ENCODE data around the gene SPEG.

The SPEG gene

DNA sequence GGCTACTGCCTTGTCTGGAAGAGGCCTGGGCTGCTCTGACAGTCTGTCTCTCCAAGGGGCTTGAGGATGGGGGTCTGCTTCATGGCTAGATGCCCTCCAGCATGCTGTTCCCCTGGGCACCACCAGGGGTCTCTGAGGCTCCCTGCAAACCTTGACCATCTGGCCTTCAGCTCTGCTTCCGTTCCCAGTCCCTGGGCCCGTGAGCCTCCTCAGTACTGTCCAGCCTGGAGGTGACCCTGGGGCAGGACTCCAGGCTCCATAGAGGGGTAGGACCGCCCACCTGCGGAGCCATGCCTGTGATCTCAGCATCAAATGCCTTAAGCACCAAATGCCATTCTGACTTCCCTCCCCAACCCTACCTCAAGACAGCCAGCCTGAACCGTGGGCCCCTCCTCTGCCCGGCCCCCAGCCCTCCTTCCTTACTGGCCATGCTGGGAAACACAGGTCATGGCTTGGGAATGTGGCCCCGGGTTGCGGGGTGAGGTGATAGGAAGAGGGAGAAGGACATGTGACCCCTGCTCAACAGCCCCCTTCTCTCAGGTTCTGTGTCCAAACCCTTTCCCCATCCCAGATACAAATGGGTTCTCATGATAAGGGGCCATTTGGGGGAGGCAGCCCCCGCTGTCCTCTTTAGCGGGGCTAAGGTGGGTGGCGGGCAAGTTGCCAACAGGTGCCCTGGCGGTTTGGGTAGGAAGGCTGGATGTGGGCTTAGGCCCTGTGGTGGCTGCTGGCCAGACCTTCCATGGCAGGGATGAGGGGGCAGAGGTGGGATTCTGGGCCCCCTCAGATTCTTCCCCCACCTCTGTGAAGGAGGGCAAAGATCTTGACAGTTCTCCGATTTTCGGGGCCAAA, 25.0 kb downstream of the SPEG start:
- in situ Hi-C loops (cut with HindIII; ENCODE audit: low sequenced_read_pairs): no loop called here

DNA sequence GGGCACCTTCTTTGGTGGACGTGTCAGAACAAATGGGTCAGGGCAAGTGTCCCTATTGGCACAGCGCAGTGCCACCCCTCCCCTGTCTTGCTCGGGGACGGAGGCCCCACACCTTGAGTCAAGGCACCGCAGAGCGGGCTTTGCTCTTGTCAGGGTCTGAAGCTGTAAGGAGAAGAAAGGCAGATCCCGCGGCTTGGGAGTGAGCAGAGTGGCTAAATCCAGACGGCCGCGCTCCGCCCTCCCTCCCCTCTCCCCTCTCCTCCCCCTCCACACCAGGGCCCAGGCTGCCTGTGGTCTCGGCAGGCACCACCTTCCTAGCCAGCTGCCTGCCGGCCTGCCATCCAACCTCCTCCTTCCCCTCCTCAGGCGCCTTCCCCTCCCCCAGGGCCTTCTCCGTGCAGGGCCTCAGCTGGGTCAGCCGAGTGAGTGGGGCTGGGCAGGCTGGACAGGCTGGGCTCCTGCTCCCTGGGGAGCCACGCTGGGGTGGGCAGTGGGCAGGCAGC, 25.8 kb downstream of the SPEG start:
- in situ Hi-C loops (cut with HindIII; ENCODE audit: low sequenced_read_pairs): no loop called here

DNA sequence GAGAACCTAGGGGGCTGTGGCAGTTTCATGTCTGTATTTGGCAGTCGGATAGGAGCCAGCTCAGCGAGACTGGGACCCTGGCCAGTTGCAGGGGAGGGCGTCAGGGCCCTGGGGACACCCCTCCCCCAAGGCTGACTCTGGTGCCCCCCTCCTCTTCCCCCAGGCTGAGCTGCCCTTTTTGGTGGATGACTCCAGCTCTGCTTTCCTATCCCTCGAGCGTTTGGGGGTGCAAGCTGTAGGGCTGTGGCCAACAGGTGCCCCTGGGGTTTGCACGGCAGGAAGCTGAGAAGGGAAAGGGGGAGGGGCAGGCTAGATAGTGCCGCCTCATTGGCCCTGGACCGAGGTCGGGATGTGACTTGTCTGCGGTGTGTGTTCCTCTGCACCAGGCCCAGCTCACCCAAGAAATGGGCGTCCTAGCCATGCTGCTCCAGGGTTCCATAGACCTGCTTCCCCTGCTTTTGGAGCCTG, 26.4 kb downstream of the SPEG start:
- in situ Hi-C loops (cut with HindIII; ENCODE audit: low sequenced_read_pairs): no loop called here

DNA sequence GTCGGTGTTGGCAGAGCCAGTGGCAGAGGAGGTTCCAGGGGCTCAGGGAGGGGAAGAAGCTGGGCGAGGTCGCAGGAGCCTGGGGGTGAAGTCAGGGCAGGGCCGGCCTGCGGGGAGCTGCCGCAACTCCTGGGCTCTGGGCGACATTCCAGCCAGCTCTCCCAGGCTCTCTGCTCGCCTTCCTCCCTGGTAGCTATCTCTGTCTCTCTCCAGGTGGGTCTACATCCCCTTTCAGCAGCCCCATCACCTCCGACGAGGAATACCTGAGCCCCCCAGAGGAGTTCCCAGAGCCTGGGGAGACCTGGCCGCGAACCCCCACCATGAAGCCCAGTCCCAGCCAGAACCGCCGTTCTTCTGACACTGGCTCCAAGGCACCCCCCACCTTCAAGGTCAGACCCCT, 27.0 kb downstream of the SPEG start:
- in situ Hi-C loops (cut with HindIII; ENCODE audit: low sequenced_read_pairs): no loop called here

DNA sequence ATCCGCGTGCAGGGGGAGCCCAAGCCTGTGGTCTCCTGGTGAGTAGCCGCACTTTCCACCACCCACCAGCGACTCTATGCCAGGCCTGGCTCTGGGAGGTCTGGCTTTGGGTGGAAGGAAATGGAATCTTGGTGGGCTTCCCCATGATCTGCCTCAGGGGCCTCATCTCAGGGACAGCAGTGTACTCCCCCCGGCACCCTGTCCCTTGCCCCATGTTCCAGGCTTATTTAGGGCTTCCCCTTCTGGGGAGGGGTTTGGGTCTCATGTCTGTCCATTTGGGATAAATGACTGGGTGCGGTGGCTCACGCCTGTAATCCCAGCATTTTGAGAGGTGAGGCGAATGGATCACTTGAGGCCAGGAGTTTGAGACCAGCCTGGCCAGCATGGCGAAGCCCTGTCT, 27.7 kb downstream of the SPEG start:
- in situ Hi-C loops (cut with HindIII; ENCODE audit: low sequenced_read_pairs): no loop called here

DNA sequence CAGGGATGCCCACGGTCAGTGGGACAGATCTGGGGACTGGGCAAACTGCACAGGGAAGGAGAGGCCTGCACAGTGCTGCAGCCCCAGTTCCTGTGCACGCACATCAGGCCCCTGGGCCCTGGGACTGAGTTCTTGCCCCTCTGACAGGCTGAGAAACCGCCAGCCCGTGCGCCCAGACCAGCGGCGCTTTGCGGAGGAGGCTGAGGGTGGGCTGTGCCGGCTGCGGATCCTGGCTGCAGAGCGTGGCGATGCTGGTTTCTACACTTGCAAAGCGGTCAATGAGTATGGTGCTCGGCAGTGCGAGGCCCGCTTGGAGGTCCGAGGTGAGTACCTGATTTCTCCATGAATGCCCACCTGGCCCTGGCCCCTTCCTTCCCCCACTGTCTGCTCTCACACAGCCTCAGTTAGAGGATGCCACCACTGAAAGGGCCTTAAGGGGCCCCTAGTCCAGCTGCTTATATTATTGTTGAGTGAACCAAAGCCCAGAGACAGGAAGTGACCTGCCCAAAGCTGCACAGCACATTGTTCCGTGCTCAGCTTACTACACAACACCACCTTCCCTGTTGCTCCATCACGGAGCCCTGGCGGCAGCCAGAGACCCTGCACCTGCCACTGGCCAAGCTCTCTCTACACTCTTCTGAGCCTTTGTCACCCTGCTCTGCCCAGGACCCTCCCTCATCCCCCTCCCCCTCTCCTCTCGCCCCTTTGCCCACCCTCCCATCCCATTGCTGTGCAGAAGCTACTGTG, 29.8 kb downstream of the SPEG start:
- in situ Hi-C loops (cut with HindIII; ENCODE audit: low sequenced_read_pairs): no loop called here

DNA sequence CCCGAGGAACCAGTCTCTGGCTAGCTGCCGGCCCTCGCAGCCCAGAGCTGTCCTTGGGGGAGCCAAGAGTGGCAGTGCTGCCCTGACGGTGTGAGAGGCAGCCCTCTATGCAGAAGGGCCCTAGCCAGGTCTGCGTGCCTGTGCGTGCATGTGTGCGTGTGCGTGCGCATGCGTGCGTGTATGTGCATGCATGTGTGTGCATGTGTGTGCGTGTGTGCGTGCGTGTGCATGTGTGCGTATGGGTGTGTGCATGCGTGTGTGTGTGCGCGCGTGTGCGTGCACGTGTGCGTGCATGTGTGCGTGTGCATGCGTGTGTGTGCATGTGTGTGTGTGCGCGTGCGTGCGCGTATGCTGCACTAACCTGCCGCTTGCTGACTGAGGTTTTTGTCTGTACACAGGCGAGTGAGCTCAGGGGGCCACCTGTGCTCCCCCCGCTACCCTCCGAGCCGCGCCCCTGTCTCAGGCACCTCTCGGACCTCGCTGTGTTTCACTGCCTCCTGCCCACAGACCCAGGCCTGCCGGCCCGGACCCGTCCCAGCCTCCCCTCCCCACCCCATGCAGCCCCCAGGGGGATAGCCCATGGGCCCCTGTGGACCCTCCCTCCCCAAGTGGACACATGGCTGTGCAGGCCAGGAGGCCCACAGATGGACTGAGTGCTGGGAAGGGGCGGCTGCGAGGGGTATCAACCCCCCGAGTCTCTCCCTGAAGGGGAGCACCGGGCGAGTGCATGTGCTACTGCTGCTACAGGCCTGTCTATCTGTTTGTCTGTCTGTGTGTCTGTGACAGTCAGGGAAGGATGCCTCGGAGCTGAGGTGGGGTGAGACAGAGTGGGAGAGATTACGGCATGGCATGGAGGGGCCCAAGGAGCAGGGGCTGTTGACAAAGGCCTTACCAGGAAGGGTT, 31.3 kb downstream of the SPEG start:
- in situ Hi-C loops (cut with HindIII; ENCODE audit: low sequenced_read_pairs): no loop called here

DNA sequence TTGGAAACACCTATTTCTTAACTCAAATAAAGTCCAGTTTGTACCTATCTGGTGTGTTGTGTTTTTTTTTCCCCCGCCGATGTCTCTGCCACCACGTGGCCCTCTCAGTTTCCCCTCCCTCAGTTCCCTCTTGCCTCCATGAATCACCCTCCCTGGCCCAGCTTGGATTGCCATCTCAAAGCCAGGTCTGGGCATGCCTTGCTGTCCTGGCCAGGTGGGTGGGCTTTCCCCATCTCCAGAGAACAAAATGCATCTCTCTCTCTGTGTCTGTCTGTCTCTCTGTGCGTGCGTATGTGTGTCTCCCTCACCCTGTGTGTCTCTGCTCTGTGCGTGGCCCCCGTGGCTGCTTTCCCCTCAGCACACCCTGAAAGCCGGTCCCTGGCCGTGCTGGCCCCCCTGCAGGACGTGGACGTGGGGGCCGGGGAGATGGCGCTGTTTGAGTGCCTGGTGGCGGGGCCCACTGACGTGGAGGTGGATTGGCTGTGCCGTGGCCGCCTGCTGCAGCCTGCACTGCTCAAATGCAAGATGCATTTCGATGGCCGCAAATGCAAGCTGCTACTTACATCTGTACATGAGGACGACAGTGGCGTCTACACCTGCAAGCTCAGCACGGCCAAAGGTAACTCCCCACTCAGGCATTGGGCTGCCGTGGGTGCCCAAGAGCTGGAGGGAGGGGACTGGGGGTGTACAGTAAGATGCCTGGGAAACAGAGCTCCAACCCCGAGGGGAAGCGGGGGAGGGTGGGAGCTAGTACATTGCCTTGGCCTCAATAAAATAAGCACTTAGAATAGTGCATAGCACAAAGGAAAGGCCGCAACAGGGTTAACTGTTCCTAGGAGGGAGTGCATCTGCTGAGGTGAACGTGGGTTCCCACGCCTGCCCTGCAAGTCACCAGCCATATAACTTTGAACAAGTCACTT, 32.4 kb downstream of the SPEG start:
- in situ Hi-C loops (cut with HindIII; ENCODE audit: low sequenced_read_pairs): no loop called here

DNA sequence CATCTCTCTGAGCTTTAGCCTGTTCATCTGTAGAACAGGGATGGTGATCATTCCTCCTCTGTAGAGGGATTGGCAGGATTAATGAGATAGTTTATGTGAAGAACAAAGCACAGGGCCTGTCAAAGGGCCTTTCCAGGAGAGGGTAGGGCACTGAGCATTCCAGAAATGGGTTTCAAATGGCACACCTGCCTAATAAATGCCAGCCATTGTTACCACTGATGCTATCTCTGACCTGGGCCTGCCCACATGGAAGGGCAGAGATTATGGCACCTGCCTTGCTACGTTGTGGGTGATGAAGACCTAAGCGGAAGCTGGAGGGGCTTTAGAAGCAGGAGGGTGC, 33.1 kb downstream of the SPEG start:
- in situ Hi-C loops (cut with HindIII; ENCODE audit: low sequenced_read_pairs): no loop called here

DNA sequence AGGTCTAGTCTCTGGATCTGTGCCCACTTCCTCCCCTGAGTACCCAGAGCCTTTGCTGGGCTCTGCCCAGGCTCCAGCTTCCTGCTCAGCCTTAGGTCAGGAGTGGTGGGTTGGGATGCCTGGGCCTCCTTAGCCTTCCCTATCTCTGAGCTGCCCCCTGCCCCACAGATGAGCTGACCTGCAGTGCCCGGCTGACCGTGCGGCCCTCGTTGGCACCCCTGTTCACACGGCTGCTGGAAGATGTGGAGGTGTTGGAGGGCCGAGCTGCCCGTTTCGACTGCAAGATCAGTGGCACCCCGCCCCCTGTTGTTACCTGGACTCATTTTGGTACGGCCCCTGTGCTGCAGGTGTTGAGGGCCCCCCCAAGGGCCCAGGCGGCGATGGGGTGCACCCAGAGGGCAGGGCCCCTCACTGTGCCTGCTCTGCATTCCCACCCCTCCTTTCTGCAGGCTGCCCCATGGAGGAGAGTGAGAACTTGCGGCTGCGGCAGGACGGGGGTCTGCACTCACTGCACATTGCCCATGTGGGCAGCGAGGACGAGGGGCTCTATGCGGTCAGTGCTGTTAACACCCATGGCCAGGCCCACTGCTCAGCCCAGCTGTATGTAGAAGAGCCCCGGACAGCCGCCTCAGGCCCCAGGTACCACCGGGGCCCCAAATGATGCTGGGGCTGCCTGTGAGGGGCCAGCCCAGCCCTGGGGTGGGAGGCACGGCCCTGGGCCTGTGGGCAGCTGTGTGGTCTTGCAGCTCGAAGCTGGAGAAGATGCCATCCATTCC, 34.0 kb downstream of the SPEG start:
- in situ Hi-C loops (cut with HindIII; ENCODE audit: low sequenced_read_pairs): no loop called here

DNA sequence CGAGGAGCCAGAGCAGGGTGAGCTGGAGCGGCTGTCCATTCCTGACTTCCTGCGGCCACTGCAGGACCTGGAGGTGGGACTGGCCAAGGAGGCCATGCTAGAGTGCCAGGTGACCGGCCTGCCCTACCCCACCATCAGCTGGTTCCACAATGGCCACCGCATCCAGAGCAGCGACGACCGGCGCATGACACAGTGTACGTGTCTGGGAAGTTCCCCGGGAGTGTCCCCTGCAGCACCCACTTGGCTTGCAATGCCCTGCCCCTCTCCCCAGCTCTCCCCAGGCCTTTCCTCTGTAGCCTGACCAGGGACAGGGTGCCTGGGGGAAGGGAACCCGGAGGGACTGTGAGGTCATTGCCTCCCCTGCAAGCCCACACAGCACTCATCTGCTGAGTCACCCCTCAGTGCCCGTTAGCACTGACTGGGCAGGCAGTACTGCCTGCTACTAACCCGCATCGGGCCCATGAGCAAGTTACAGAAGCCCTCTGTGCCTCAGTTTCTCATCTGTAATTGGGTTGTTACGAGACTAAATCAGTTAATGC, 34.6 kb downstream of the SPEG start:
- in situ Hi-C loops (cut with HindIII; ENCODE audit: low sequenced_read_pairs): no loop called here

DNA sequence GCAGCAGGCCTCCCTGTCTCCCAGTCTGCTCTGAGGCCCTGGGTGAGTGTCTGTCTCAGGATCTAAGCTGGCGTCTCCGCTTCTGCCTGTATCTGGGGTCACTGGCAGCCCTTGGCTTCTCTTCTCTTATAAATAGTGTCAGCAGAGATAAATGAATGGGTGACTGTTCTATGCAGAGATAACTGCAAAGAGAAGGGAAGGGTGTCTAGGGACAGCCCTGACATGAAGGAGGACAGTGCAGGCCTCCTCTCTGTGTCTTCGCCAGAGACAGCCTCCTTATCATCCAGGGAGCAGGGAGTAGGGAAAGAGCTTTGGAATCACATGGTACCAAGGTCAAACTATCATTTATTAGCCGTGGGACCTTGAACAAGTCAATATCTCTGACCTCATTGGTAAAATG, 35.8 kb downstream of the SPEG start:
- in situ Hi-C loops (cut with HindIII; ENCODE audit: low sequenced_read_pairs): loop anchor here (5.0 kb wide), 1 partner anchor 37 kb away; no protein-coding TSS in a partner anchor

DNA sequence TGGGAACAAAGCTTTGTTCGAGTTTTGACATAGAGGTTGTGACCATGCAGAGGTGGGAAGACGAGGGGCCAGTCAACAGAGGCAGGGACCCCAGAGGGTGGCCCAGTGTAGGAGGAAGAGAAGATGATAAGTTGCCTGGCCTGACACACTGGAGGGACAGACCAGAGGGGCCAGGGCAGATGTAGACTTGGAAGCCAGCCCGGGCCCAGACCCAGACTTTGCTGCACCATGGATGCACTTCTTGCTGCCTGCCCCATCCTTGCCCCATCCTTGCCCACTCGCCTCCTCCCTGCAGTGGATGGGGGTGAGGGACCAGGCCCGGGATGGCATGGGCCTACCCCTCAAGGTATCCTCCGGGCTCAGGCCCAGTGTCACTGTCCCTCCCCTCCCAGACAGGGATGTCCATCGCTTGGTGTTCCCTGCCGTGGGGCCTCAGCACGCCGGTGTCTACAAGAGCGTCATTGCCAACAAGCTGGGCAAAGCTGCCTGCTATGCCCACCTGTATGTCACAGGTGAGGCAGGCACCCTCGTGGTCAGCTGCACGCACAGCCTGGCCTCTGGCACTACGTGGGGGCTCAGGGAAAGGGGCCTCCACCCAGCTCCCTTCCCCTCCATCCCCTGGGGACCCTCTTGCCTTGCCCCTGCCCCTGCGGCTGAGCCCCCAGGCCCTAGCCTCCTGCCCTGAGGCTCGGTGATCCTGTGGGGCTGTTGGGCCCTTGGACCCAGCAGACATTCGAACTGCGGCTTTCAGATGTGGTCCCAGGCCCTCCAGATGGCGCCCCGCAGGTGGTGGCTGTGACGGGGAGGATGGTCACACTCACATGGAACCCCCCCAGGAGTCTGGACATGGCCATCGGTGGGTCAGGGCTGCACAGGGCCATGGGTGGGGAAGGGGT, 37.1 kb downstream of the SPEG start:
- in situ Hi-C loops (cut with HindIII; ENCODE audit: low sequenced_read_pairs): loop anchor here (5.0 kb wide), 1 partner anchor 36 kb away; no protein-coding TSS in a partner anchor

DNA sequence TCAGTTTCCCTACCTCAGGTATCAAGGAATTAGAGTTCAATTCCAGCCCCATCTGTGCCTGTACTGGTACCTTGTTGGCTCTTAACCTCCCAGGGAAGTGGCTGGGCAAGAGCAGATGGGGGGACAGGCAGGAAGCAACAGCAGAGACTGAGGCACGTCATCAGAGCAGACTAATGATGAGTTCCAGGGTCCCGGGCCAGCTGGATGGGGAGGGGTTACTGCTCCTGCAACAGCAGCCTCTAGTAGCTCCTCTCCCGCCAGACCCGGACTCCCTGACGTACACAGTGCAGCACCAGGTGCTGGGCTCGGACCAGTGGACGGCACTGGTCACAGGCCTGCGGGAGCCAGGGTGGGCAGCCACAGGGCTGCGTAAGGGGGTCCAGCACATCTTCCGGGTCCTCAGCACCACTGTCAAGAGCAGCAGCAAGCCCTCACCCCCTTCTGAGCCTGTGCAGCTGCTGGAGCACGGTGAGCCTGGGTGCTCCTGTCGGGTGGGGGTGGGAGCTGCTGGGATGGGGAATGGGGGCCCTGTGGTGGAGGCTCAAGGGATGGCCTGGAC, 38.1 kb downstream of the SPEG start:
- in situ Hi-C loops (cut with HindIII; ENCODE audit: low sequenced_read_pairs): loop anchor here (5.0 kb wide), 1 partner anchor 35 kb away; no protein-coding TSS in a partner anchor

DNA sequence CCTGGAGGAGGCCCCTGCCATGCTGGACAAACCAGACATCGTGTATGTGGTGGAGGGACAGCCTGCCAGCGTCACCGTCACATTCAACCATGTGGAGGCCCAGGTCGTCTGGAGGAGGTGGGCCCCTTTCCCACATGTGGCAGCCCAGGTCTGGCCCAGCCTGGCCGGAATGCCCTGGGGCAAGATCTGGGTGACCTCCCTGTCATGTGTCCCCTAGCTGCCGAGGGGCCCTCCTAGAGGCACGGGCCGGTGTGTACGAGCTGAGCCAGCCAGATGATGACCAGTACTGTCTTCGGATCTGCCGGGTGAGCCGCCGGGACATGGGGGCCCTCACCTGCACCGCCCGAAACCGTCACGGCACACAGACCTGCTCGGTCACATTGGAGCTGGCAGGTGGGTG, 38.9 kb downstream of the SPEG start:
- in situ Hi-C loops (cut with HindIII; ENCODE audit: low sequenced_read_pairs): loop anchor here (5.0 kb wide), 1 partner anchor 34 kb away; no protein-coding TSS in a partner anchor

DNA sequence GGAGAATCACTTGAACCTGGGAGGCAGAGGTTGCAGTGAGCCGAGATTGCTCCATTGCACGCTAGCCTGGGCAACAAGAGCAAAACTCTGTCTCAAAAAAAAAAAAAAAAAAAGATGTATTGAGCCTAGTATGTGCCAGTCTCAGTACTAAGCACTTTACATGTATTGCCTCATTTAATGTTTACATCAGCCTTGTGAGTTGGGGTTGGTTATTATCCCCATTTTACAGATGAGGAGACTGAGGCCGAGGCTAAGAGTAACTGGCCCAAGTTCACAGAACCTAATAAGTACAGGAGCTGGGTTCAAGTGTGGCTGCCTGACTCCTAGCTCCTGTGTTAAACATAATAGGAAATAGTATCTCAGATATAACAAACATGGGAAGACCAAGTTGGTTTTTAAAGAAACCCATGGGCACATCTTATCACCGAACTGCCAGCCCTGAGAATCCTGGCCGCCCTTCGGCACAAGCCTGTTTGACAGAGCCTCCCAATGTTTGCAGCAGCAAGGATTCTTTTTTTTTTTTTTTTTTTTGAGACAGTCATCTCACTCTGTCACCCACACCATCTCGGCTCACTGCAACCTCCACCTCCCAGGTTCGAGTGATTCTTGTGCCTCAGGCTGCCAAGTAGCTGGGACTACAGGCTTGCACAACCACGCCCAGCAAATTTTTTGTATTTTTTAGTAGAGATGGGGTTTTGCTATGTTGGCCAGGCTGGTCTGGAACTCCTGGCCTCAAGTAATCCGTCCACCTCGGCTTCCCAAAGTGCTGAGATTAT, 39.8 kb downstream of the SPEG start:
- in situ Hi-C loops (cut with HindIII; ENCODE audit: low sequenced_read_pairs): loop anchor here (5.0 kb wide), 1 partner anchor 33 kb away; no protein-coding TSS in a partner anchor

DNA sequence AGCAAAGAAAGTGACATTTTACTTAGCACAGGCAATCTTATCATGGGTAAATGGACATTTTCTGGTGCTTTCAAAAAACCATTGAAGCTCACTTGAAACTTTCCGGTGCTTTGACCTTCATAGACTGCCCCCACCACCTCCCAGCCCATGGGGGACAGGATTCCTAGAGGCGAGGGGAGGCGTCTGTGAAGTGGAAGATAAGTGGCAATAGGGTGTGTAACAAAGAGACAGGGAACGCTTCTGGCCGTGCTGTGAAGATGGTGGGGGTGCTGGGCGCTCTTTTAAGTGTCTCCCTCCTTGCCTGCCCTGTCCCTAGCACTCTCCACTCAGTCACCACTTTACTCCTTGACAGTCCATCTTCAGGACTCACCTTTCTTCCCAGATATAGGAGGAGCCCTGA, 40.6 kb downstream of the SPEG start:
- in situ Hi-C loops (cut with HindIII; ENCODE audit: low sequenced_read_pairs): no loop called here
